ENCODE data around the gene ANKRD28.

ANKRD28 gene

GRCh38 chr3:15716178-15716577, 81.6 kb downstream of the ANKRD28 start:
- H3K9ac ChIP-seq (ENCODE audit: low read length) = no peak overlapping the region
- H3K4me3 ChIP-seq (ENCODE audit: low read length) = no peak overlapping the region
- H3K9me2 ChIP-seq (replicated peaks; ENCODE audit: insufficient read depth, low read length) = no peaks in the 10 kb centered on the region
- peaks cover 11% of the 10 kb centered on the region; the same call in 1 of the 2 replicates for H3K36me3 ChIP-seq (replicated peaks; ENCODE audit: insufficient read depth, low read length)
- H3K27me3 ChIP-seq (replicated peaks; ENCODE audit: insufficient read depth, low read length) = no peaks in the 10 kb centered on the region
- H3F3A ChIP-seq (ENCODE audit: insufficient read depth, low read length) = no peaks in the 10 kb centered on the region
- TF ChIP-seq EZH2 (optimal IDR thresholded peaks at IDR 0.05; ENCODE audit: low read depth, low read length) (no peak), EZH2phosphoT487 (IDR thresholded peaks at IDR 0.05; ENCODE audit: low read length) (no peak)
- TF ChIP-seq, protein P1, sequence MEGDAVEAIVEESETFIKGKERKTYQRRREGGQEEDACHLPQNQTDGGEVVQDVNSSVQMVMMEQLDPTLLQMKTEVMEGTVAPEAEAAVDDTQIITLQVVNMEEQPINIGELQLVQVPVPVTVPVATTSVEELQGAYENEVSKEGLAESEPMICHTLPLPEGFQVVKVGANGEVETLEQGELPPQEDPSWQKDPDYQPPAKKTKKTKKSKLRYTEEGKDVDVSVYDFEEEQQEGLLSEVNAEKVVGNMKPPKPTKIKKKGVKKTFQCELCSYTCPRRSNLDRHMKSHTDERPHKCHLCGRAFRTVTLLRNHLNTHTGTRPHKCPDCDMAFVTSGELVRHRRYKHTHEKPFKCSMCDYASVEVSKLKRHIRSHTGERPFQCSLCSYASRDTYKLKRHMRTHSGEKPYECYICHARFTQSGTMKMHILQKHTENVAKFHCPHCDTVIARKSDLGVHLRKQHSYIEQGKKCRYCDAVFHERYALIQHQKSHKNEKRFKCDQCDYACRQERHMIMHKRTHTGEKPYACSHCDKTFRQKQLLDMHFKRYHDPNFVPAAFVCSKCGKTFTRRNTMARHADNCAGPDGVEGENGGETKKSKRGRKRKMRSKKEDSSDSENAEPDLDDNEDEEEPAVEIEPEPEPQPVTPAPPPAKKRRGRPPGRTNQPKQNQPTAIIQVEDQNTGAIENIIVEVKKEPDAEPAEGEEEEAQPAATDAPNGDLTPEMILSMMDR (IDR thresholded peaks at IDR 0.05; ENCODE audit: low read length) = no peak
- H3K9me3 ChIP-seq (replicated peaks; ENCODE audit: insufficient read depth, low read length) = no peaks in the 10 kb centered on the region
- H3K4me2 ChIP-seq (ENCODE audit: low read depth, low read length) = no peak overlapping the region
- no peak for DNase-seq
- no peak overlapping the region for H3K27ac ChIP-seq (ENCODE audit: low read length)
- peaks cover 30% of the 10 kb centered on the region for H3K79me2 ChIP-seq (ENCODE audit: low read length)
- no peaks in the 10 kb centered on the region for H3K4me1 ChIP-seq (ENCODE audit: low read length)
- no peak overlapping the region for H2AFZ ChIP-seq (ENCODE audit: low read length)
- H4K20me1 ChIP-seq (ENCODE audit: insufficient read depth, low read length) = no peaks in the 10 kb centered on the region

GRCh38 chr3:15714448-15714847, 83.3 kb downstream of the ANKRD28 start:
- Histone ChIP-seq H3K9ac (ENCODE audit: low read length) (no peak overlapping the region), H3K4me3 (ENCODE audit: low read length) (no peak overlapping the region), H3K27me3 (replicated peaks; ENCODE audit: insufficient read depth, low read length) (no peaks in the 10 kb centered on the region), H3F3A (ENCODE audit: insufficient read depth, low read length) (no peaks in the 10 kb centered on the region), H3K4me2 (ENCODE audit: low read depth, low read length) (no peak overlapping the region), H2AFZ (ENCODE audit: low read length) (no peak overlapping the region), H4K20me1 (ENCODE audit: insufficient read depth, low read length) (no peaks in the 10 kb centered on the region), H3K9me3 (replicated peaks; ENCODE audit: insufficient read depth, low read length) (no peaks in the 10 kb centered on the region), H3K4me1 (ENCODE audit: low read length) (no peaks in the 10 kb centered on the region), H3K36me3 (replicated peaks; ENCODE audit: insufficient read depth, low read length) (peaks cover 5% of the 10 kb centered on the region; the same call in 1 of the 2 replicates), H3K9me2 (replicated peaks; ENCODE audit: insufficient read depth, low read length) (no peaks in the 10 kb centered on the region), H3K27ac (ENCODE audit: low read length) (no peak overlapping the region), H3K79me2 (ENCODE audit: low read length) (peaks cover 23% of the 10 kb centered on the region)
- TF ChIP-seq, protein P1 (IDR thresholded peaks at IDR 0.05; ENCODE audit: low read length) = no peak
- TF ChIP-seq EZH2phosphoT487 (IDR thresholded peaks at IDR 0.05; ENCODE audit: low read length) (no peak), EZH2 (optimal IDR thresholded peaks at IDR 0.05; ENCODE audit: low read depth, low read length) (no peak)
- no peak for DNase-seq

- H3F3A ChIP-seq (ENCODE audit: insufficient read depth, low read length) = no peaks in the 10 kb centered on the region
- no peak overlapping the region for H3K4me3 ChIP-seq (ENCODE audit: low read length)
- no peaks in the 10 kb centered on the region for H3K9me3 ChIP-seq (replicated peaks; ENCODE audit: insufficient read depth, low read length)
- H3K9ac ChIP-seq (ENCODE audit: low read length) = no peak overlapping the region
- TF ChIP-seq, protein P1 (IDR thresholded peaks at IDR 0.05; ENCODE audit: low read length) = no peak
- TF ChIP-seq EZH2 (optimal IDR thresholded peaks at IDR 0.05; ENCODE audit: low read depth, low read length) (no peak), EZH2phosphoT487 (IDR thresholded peaks at IDR 0.05; ENCODE audit: low read length) (no peak)
- H3K27ac ChIP-seq (ENCODE audit: low read length) = no peak overlapping the region
- no peak for DNase-seq
- peaks cover 23% of the 10 kb centered on the region for H3K79me2 ChIP-seq (ENCODE audit: low read length)
- H4K20me1 ChIP-seq (ENCODE audit: insufficient read depth, low read length) = no peaks in the 10 kb centered on the region
- peaks cover 11% of the 10 kb centered on the region; the same call in 1 of the 2 replicates for H3K36me3 ChIP-seq (replicated peaks; ENCODE audit: insufficient read depth, low read length)
- H3K4me1 ChIP-seq (ENCODE audit: low read length) = no peaks in the 10 kb centered on the region
- no peak overlapping the region for H3K4me2 ChIP-seq (ENCODE audit: low read depth, low read length)
- no peaks in the 10 kb centered on the region for H3K9me2 ChIP-seq (replicated peaks; ENCODE audit: insufficient read depth, low read length)
- H3K27me3 ChIP-seq (replicated peaks; ENCODE audit: insufficient read depth, low read length) = no peaks in the 10 kb centered on the region
- H2AFZ ChIP-seq (ENCODE audit: low read length) = no peak overlapping the region
Measured at GRCh38 chr3:15713364-15713763, 84.4 kb downstream of the ANKRD28 start.
